ENCODE data around the gene OPA3. TPM values are rescaled to one million over a fixed set of nuclear protein-coding genes. Genes with fewer than 3 reads are reported as not detected.

The OPA3 gene
- total and polyA plus RNA-seq, 10 of the 15 experiments (the other 5 are each of a cell fraction or from before 2014, with no cell fraction given) = 2.2 to 24.3 (median 13.3) TPM

DNA sequence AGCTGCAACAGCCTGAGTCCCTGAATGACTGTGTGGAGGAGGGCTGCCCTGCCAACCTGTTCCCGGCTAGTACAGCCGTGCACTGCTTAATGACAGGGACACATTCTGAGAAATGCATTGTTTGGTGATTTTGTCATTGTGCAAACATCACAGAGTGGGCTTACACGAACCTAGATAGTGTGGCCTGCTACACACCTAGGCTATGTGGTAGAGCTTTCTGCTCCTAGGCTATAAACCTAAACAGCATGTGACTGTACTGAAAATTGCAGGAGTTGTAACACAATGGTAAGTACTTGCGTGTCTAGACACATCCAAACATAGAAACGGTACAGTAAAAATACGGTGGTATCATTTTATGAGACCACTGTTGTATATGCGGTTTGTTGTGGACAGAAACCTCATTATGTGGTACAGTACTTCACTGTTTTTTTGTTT is 42.4 kb downstream of the OPA3 start:
- Histone ChIP-seq H3K27ac (ENCODE audit: control insufficient read depth, insufficient read depth) (no peak overlapping the region), H3K9ac (ENCODE audit: control insufficient read depth, insufficient read depth, low read length) (no peak overlapping the region), H3K79me2 (ENCODE audit: control insufficient read depth, insufficient read depth, low read length) (no peaks in the 10 kb centered on the region), H3K4me1 (ENCODE audit: control insufficient read depth, insufficient read depth, low read length) (peaks cover 24% of the 10 kb centered on the region), H2AFZ (ENCODE audit: control insufficient read depth, low read depth, low read length) (no peak overlapping the region), H3K4me3 (no peak overlapping the region), H3K36me3 (ENCODE audit: control insufficient read depth in 2 of 2, insufficient read depth in 2 of 2, low read length in 1 of 2) (no peaks in the 10 kb centered on the region), H4K20me1 (ENCODE audit: control insufficient read depth, insufficient read depth) (no peaks in the 10 kb centered on the region), H3K27me3 (replicated peaks in 1 of 2; ENCODE audit: control insufficient read depth in 2 of 2, insufficient read depth in 2 of 2, low read length in 1 of 2) (no peaks in the 10 kb centered on the region), H3K9me3 (replicated peaks; ENCODE audit: control insufficient read depth, insufficient read depth, low read length) (no peaks in the 10 kb centered on the region; the same call in 2 of the 3 replicates), H3K4me2 (ENCODE audit: control insufficient read depth, insufficient read depth) (no peak overlapping the region)
- SMC1A ChIA-PET (ENCODE audit: uncharacterized antibody, unreplicated experiment) = interaction anchor here (1.3 kb wide), 1 partner anchor 57 kb away, joined by 3 read pairs; no protein-coding TSS in a partner anchor
- CTCF ChIA-PET = interaction anchor here (1.7 kb wide), 1 partner anchor 64 kb away, joined by 3 read pairs; no protein-coding TSS in a partner anchor
- TF ChIP-seq CHD2 (IDR thresholded peaks at IDR 0.05; ENCODE audit: borderline replicate concordance, low read depth, low read length) (no peak), RUNX3 (IDR thresholded peaks at IDR 0.05; ENCODE audit: low read length) (peak; percentile 82)
- in situ Hi-C loops (cut with MboI) = no loop called here
- BruUV-seq (replicated peaks) = no TSS peak
- ATAC-seq = peak; percentile 59
- 71% methylated on average over 7 of the region's 7 CpGs for WGBS (ENCODE audit: insufficient coverage, insufficient replicate concordance, low lambda C conversion rate, missing lambda C conversion rate)
- RAD21 ChIA-PET (ENCODE audit: unreplicated experiment) = no interaction called here
- POLR2A ChIA-PET = interaction anchor here (0.5 kb wide), 1 partner anchor 12 kb away, joined by 5 read pairs; no protein-coding TSS in a partner anchor
- FAIRE-seq = no peak
- no peak for DNase-seq (ENCODE audit: low read depth, low spot score)
- intact Hi-C loops (cut with micrococcal nuclease; ENCODE audit: unreplicated experiment) = no loop called here

- SMC1A ChIA-PET (ENCODE audit: uncharacterized antibody, unreplicated experiment) = no interaction called here
- Histone ChIP-seq H3K27me3 (replicated peaks in 1 of 2; ENCODE audit: control insufficient read depth in 2 of 2, insufficient read depth in 2 of 2, low read length in 1 of 2) (no peaks in the 10 kb centered on the region), H3K4me2 (ENCODE audit: control insufficient read depth, insufficient read depth) (no peak overlapping the region), H3K79me2 (ENCODE audit: control insufficient read depth, insufficient read depth, low read length) (no peaks in the 10 kb centered on the region), H3K36me3 (ENCODE audit: control insufficient read depth in 2 of 2, insufficient read depth in 2 of 2, low read length in 1 of 2) (no peaks in the 10 kb centered on the region), H2AFZ (ENCODE audit: control insufficient read depth, low read depth, low read length) (no peak overlapping the region), H4K20me1 (ENCODE audit: control insufficient read depth, insufficient read depth) (no peaks in the 10 kb centered on the region), H3K9me3 (replicated peaks; ENCODE audit: control insufficient read depth, insufficient read depth, low read length) (no peaks in the 10 kb centered on the region; the same call in 2 of the 3 replicates), H3K4me1 (ENCODE audit: control insufficient read depth, insufficient read depth, low read length) (peaks cover 18% of the 10 kb centered on the region), H3K4me3 (no peak overlapping the region), H3K27ac (ENCODE audit: control insufficient read depth, insufficient read depth) (no peak overlapping the region), H3K9ac (ENCODE audit: control insufficient read depth, insufficient read depth, low read length) (no peak overlapping the region)
- intact Hi-C loops (cut with micrococcal nuclease; ENCODE audit: unreplicated experiment) (no loop called here), in situ Hi-C loops (cut with MboI) (no loop called here)
- ATAC-seq (no peak), DNase-seq (ENCODE audit: low read depth, low spot score) (no peak), FAIRE-seq (no peak)
- CTCF ChIA-PET = interaction anchor here (1.0 kb wide), 1 partner anchor 24 kb away, joined by 3 read pairs; no protein-coding TSS in a partner anchor
- POLR2A ChIA-PET = no interaction called here
- WGBS (ENCODE audit: insufficient coverage, insufficient replicate concordance, low lambda C conversion rate, missing lambda C conversion rate) = 90% methylated on average over 9 of the region's 9 CpGs
- no TSS peak for BruUV-seq (replicated peaks)
- TF ChIP-seq SMAD1 (IDR thresholded peaks at IDR 0.05; ENCODE audit: low read depth, partially characterized antibody) (no peak), PAX8 (IDR thresholded peaks at IDR 0.05) (no peak), ZNF687 (IDR thresholded peaks at IDR 0.05) (no peak), FOXK2 (IDR thresholded peaks at IDR 0.05) (no peak), ZNF274 (IDR thresholded peaks at IDR 0.05; ENCODE audit: insufficient read depth, insufficient read length) (no peak), CEBPB (IDR thresholded peaks at IDR 0.05; ENCODE audit: borderline replicate concordance in 1 of 2, low read depth in 2 of 2, low read length in 2 of 2) (no peak)
- RAD21 ChIA-PET (ENCODE audit: unreplicated experiment) = no interaction called here
Observed at GRCh38 chr19:45539459-45539858, 45.1 kb downstream of the OPA3 start.

Measured in GM12878 (cell line).